Ammon's horn (tissue), 1 donor: Measurements from ENCODE around the gene LRRC37B.
"Not testable (repeated sequence)": the region's sequence is repeated elsewhere in the genome, so short reads cannot be mapped to it uniquely, and the experiment has no call there.

Experiments used
- DNase-seq: peaks from one replicate; pipeline ENCODE4 v3.0.0-alpha.2; 2016; ENCODE audit warnings: low spot score

LRRC37B gene

GRCh38 chr17:32041306-32041875 lies 34.2 kb downstream of the LRRC37B start:
- not testable (repeated sequence) for DNase-seq

- not testable (repeated sequence) for DNase-seq
These were observed 35.1 kb downstream of the LRRC37B start for GRCh38 chr17:32042266-32042665.

DNA sequence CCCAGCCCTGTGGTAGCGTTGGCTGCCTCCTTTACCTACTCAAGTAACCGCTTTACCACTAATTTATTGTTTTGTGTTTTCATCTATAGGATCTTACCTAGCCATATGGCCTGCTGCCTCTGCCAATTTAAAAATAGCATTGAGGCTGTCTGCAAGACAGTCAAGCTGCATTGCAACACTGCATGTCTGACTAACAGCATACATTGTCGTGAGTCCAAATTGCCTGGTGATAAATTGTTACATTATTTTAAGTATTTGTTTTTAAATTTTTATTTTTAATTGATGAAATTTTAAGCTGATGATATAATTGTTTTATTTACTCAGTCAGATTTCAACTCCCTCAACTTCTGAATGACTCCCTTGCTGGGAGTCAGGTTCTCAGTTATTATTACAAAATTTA lies 38.4 kb downstream of the LRRC37B start:
- DNase-seq = peak; percentile 21

DNA sequence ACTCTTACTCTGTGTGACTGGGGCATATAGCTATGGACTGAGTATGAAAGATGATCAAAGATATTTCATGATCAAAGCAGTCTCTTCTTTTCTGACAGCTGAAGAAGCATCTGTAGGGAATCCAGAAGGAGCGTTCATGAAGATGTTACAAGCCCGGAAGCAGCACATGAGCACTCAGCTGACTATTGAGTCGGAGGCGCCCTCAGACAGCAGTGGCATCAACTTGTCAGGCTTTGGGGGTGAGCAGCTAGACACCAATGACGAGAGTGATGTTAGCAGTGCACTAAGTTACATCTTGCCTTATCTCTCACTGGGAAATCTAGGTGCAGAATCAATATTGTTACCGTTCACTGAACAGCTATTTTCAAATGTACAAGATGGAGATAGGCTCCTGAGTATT lies 40.5 kb downstream of the LRRC37B start:
- not testable (repeated sequence) for DNase-seq

GRCh38 chr17:32054985-32055384 lies 47.8 kb downstream of the LRRC37B start:
- DNase-seq = not testable (repeated sequence)

DNA sequence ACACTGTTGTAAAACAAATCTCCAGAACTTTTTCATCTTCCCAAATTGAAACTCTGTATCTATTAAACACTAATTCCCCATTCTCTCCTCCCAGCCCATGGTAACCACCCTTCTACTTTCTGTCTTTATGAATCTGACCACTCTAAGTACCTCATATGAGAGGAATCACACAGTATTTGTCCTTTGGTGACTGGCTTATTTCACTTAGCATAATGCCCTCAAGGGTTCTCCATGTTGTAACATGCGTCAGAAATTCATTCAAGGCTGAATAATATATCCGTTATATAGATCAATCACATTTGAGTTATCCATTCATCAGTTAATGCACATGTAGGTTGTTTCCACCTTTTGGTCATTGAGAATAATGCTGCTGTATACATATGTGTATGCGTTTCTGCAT lies 48.2 kb downstream of the LRRC37B start:
- not testable (repeated sequence) for DNase-seq

GRCh38 chr17:32056500-32056899 lies 49.3 kb downstream of the LRRC37B start:
- DNase-seq = not testable (repeated sequence)

DNA sequence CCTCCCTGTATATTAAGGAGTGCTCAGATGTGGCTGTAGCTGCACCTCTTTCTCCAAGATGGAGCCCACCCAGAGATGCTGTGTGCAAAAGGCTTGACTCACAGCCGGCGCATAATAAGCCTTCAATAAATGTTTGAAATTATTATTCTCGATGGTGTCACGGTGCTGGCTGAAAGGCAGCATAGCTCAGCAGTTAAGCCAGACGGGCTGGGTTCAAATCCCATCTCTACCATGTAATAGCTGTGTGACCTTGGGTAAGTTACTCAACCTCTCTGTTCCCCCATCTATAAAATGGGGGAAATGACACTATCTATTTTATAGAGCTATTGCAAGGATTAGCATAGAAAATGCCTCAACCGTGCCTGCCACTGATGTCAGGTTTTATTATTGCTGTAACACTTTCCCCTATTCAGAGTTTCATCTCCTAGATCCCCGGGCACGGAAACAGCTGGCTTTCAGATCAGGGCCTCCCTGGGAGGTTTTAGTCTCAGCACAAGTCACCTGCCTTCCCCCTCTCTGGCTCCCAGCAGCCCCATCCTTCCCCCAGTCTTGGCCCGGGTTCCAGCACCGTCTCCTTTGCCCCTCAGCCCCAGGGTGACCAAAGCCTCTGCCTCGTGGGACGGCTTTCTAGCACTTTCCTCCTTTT lies 50.4 kb downstream of the LRRC37B start:
- DNase-seq = not testable (repeated sequence)

- not testable (repeated sequence) for DNase-seq
These were observed 53.5 kb downstream of the LRRC37B start for GRCh38 chr17:32060695-32061094.

GRCh38 chr17:32061840-32062239 lies 54.7 kb downstream of the LRRC37B start:
- not testable (repeated sequence) for DNase-seq

- not testable (repeated sequence) for DNase-seq
These were observed 56.9 kb downstream of the LRRC37B start for GRCh38 chr17:32064091-32064490.

DNA sequence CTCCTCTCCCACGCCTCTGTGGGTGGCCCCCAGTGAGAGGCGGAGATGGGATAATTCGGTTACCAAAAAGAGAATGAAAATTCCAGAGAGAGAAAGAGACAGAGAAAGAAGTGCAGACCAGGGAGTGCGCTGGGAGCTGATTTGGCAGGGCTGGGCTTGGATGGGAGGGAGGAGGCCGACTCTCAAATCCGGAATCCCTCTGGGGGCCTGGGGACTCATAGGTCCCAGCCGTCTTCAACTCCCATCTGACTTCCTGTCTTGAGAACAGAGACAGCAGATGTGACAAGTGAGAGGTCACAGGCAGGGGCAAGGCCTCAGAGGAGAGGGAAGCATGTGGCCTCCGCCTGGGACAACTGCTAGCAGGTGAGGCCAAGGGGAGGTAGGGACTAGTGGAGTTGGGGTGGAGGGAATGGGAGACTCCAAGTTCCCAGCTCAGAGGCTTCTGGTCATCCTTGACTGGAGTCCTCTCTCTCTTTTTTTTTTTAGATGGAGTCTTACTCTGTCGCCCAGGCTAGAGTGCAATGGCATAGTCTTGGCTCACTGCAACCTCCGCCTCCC lies 59.0 kb downstream of the LRRC37B start:
- not testable (repeated sequence) for DNase-seq

- DNase-seq = not testable (repeated sequence)
These were observed 59.9 kb downstream of the LRRC37B start for GRCh38 chr17:32066863-32067642.

DNA sequence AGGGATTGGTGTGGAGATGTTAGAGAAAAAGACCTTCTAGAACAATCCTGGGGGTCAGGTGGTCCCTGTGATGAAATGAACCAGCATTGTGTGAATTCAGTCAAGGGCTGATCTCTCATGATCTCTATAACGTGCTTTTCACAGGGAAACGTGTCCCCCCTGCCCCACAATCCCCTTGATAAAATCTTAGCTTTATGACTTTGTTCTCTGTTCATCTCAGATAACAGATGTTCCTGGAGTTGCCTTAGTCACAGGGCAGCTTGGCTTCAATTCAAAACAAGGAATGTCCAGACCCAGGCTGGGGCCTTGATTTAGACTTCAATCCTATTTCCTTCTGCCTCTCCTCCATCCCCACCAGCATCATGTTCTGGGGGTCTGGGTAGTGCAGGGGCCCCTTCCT lies 61.9 kb downstream of the LRRC37B start:
- DNase-seq = not testable (repeated sequence)

GRCh38 chr17:32071961-32072360 lies 64.8 kb downstream of the LRRC37B start:
- DNase-seq = not testable (repeated sequence)

DNA sequence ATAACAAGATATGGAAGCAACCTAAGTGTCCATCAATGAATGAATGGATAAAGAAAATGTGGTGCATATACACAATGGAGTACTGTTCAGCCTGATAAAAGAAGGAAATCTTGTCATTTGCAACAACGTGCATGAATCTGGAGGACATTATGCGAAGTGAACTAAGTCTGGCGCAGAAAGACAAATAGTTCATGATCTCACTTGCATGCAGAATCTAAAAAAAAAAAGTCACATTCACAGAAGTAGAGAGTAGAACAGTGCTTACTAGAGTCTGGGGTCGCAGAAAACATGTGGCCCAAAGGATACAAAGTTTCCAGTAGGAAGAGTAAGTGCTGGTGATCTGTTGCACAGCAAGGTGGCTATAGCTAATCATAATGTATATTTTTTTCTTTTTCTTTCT lies 65.9 kb downstream of the LRRC37B start:
- DNase-seq = not testable (repeated sequence)

- DNase-seq = peak; percentile 48
These were observed 72.6 kb downstream of the LRRC37B start for GRCh38 chr17:32079753-32080152.

- not testable (repeated sequence) for DNase-seq
These were observed 76.4 kb downstream of the LRRC37B start for GRCh38 chr17:32083550-32083979.

DNA sequence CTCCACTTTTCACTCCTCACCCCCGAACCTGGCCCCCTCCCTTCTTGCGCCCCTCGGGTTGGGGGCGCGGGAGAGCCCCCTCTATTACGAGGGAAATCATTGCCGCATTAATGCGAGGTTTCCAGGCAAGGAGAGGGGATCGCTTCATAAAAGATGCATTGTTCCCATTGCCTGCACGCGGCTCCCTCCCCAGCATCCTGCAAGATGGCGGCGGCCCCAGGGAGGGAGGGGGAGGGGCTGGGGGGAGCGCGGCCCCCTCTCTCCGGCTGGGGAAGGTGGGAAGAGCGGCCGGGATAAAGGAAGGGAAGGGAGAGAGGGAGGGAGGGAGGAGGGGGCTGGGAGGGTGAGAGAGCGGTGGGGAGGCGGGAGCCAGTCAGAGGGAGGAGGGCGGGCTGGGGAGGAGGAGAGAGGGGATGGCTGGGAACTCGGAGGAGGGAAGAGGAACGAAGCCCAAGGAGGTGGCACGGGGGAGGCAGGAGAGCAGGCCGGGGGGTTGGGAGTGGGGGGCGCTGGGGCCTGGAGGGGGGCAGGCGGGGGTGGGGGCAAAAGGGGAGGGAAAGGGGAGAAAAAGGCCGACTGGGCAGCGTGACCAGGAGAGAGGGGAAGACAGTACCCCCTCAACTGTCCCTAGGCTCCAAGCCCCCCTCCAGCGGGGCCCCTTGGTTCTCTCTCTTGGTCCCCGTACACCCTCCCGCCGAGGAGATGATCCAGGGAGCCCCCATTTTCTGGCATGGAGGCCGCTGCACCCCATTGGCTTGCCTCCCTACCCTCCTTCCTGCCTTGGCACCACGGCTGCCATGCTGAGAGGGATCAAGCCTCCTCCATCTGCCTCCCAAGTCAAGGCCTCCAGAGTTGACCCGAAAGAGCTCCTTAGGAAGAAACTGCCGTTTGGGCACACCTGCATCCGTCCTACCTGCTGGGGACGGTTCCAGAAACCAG lies 77.1 kb downstream of the LRRC37B start:
- DNase-seq = peak; percentile 80

GRCh38 chr17:32084942-32085829 lies 78.0 kb downstream of the LRRC37B start:
- not testable (repeated sequence) for DNase-seq
